Subcutaneous adipose tissue (tissue), 4 donors: Measurements from ENCODE around the gene KRTAP9-7. TPM values are rescaled to one million over a fixed set of nuclear protein-coding genes. Genes with fewer than 3 reads are reported as not detected.

ENCODE experiments used
- CTCF ChIP-seq: fragments of 450-650 bp; IDR thresholded peaks from one replicate; pipeline ENCODE4 v1.5.1; 2016; ENCODE audit warnings: low read depth, mild to moderate bottlenecking, control low read depth, antibody characterized with exemption, moderate library complexity
- small RNA-seq: library from RNA; depleted of rRNA; stranded (forward); fragments of <200 nt; gene quantifications from one replicate; pipeline ENCODE3, GENCODE V24; 2016
- total RNA-seq, 4 donors: library from RNA; depleted of rRNA; stranded (reverse); fragments of >200 nt; gene quantifications; one replicate each; pipeline ENCODE4 v1.1.0, GENCODE V29; 2016

KRTAP9-7 gene
- total RNA-seq, 4 donors from 2014 or later, result not detected

GRCh38 chr17:41318231-41318630 lies 42.7 kb downstream of the KRTAP9-7 start:
- TF ChIP-seq CTCF, result no peak

- no peak for TF ChIP-seq CTCF
Measured at GRCh38 chr17:41322094-41322902, 46.8 kb downstream of the KRTAP9-7 start.

- TF ChIP-seq CTCF, result no peak
Measured at GRCh38 chr17:41322903-41323895, 47.7 kb downstream of the KRTAP9-7 start.

GRCh38 chr17:41324180-41325075 lies 48.9 kb downstream of the KRTAP9-7 start:
- TF ChIP-seq CTCF, result no peak

- TF ChIP-seq CTCF, result no peak
Measured at GRCh38 chr17:41325126-41325525, 49.6 kb downstream of the KRTAP9-7 start.

- TF ChIP-seq CTCF, result no peak
Measured at GRCh38 chr17:41325611-41326010, 50.1 kb downstream of the KRTAP9-7 start.

Small RNA genes lying within 50 kb of the gene (small RNA-seq; reads per million reads assigned to genes)
- gene KRTAP9-10P, result not detected

Other genes with a start within 250 kb of the KRTAP9-7 start
- not detected for gene KRTAP1-5, start 248.5 kb upstream of the KRTAP9-7 start, total RNA-seq
- gene KRTAP1-4, start 245.5 kb upstream of the KRTAP9-7 start, total RNA-seq, result not detected
- not detected for gene KRTAP1-3, start 240.8 kb upstream of the KRTAP9-7 start, total RNA-seq
- not detected for gene KRTAP1-1, start 234.2 kb upstream of the KRTAP9-7 start, total RNA-seq
- gene KRTAP2-1, start 228.4 kb upstream of the KRTAP9-7 start, total RNA-seq, result not detected
- gene KRTAP2-2, start 220.5 kb upstream of the KRTAP9-7 start, total RNA-seq, result not detected
- gene KRTAP2-3, start 215.6 kb upstream of the KRTAP9-7 start, total RNA-seq, result not detected
- not detected for gene KRTAP2-4, start 209.8 kb upstream of the KRTAP9-7 start, total RNA-seq
- not detected for gene KRTAP4-7, start 191.5 kb upstream of the KRTAP9-7 start, total RNA-seq
- gene KRTAP4-8, start 177.6 kb upstream of the KRTAP9-7 start, total RNA-seq, result not detected
- gene KRTAP4-16, start 173.5 kb upstream of the KRTAP9-7 start, total RNA-seq, result not detected
- not detected for gene KRTAP4-9, start 170.3 kb upstream of the KRTAP9-7 start, total RNA-seq
- not detected for gene KRTAP4-11, start 157.3 kb upstream of the KRTAP9-7 start, total RNA-seq
- not detected for gene KRTAP4-12, start 151.5 kb upstream of the KRTAP9-7 start, total RNA-seq
- not detected for gene KRTAP4-6, start 135.2 kb upstream of the KRTAP9-7 start, total RNA-seq
- gene KRTAP4-5, start 125.9 kb upstream of the KRTAP9-7 start, total RNA-seq, result not detected
- gene KRTAP4-4, start 115.0 kb upstream of the KRTAP9-7 start, total RNA-seq, result not detected
- gene KRTAP4-3, start 107.5 kb upstream of the KRTAP9-7 start, total RNA-seq, result not detected
- not detected for gene KRTAP4-2, start 97.5 kb upstream of the KRTAP9-7 start, total RNA-seq
- gene KRTAP4-1, start 90.8 kb upstream of the KRTAP9-7 start, total RNA-seq, result not detected
- not detected for gene KRTAP9-1, start 85.8 kb upstream of the KRTAP9-7 start, total RNA-seq
- gene KRTAP9-2, start 49.0 kb upstream of the KRTAP9-7 start, total RNA-seq, result not detected
- not detected for gene KRTAP9-3, start 43.2 kb upstream of the KRTAP9-7 start, total RNA-seq
- gene KRTAP9-8, start 37.7 kb upstream of the KRTAP9-7 start, total RNA-seq, result not detected
- not detected for gene KRTAP9-4, start 26.0 kb upstream of the KRTAP9-7 start, total RNA-seq
- not detected for gene KRTAP9-9, start 20.3 kb upstream of the KRTAP9-7 start, total RNA-seq
- not detected for gene KRTAP9-6, start 10.3 kb upstream of the KRTAP9-7 start, total RNA-seq
- gene KRTAP29-1, start 27.2 kb downstream of the KRTAP9-7 start, total RNA-seq, result not detected
- not detected for gene KRTAP16-1, start 33.6 kb downstream of the KRTAP9-7 start, total RNA-seq
- not detected for gene KRTAP17-1, start 40.0 kb downstream of the KRTAP9-7 start, total RNA-seq
- gene KRT33A, start 75.1 kb downstream of the KRTAP9-7 start, total RNA-seq, result not detected
- not detected for gene KRT33B, start 94.1 kb downstream of the KRTAP9-7 start, total RNA-seq
- gene KRT34, start 106.6 kb downstream of the KRTAP9-7 start, total RNA-seq, result not detected
- gene KRT31, start 121.9 kb downstream of the KRTAP9-7 start, total RNA-seq, result not detected
- gene KRT37, start 148.9 kb downstream of the KRTAP9-7 start, total RNA-seq, result not detected
- not detected for gene KRT38, start 165.3 kb downstream of the KRTAP9-7 start, total RNA-seq
- gene KRT32, start 191.7 kb downstream of the KRTAP9-7 start, total RNA-seq, result not detected
- not detected for gene KRT35, start 205.5 kb downstream of the KRTAP9-7 start, total RNA-seq
- not detected for gene KRT36, start 214.2 kb downstream of the KRTAP9-7 start, total RNA-seq
- gene KRT13, start 229.9 kb downstream of the KRTAP9-7 start, total RNA-seq, result not detected
- not detected for gene KRT15, start 243.2 kb downstream of the KRTAP9-7 start, total RNA-seq